ENCODE results near the gene IFFO2. TPM values are rescaled to one million over a fixed set of nuclear protein-coding genes. Genes with fewer than 3 reads are reported as not detected.

Gene IFFO2
- total RNA-seq, 5 donors from 2014 or later (not counting 1 experiment from before 2014, with no cell fraction given), result 36.0 to 76.2 (median 37.7) TPM

GRCh38 chr1:18947570-18947969 lies 8.9 kb downstream of the IFFO2 start:
- ATAC-seq (replicated peaks in 1 of 4), result no peak
- 85% methylated on average over 5 of the region's 9 CpGs for WGBS (ENCODE audit: insufficient coverage)
- no peaks in the 10 kb centered on the region for H3K9me3 ChIP-seq
- H3K4me1 Mint-ChIP-seq, result peaks cover 90 to 92% (median 90%) of the 10 kb centered on the region in 3 donors
- peak overlapping the region in 1 of 2 donors; percentile 44 for H3K4me3 ChIP-seq (ENCODE audit: control insufficient read depth in 1 of 2, extremely low read depth in 1 of 2, low read length in 1 of 2)
- peak overlapping the region; percentile 88 to 90 (median 89) for H3K4me3 Mint-ChIP-seq
- H3K9me3 Mint-ChIP-seq, result no peaks in the 10 kb centered on the region
- peak overlapping the region; percentile 100 for H3K27ac ChIP-seq (ENCODE audit: low read length)
- ChIA-PET CTCF (no interaction called here), POLR2A (interaction anchor here in 1 of 2 donors (0.6 to 1.0 kb wide), 2 partner anchors 20 to 538 kb away, joined by 7 to 9 read pairs; partner anchors contain the start of gene CAPZB)
- H3K36me3 Mint-ChIP-seq, result peaks cover 5% of the 10 kb centered on the region
- H3K27me3 Mint-ChIP-seq, result no peaks in the 10 kb centered on the region
- peak overlapping the region; percentile 99 for H3K27ac Mint-ChIP-seq
- no peaks in the 10 kb centered on the region for H3K27me3 ChIP-seq (replicated peaks in 1 of 2; ENCODE audit: control insufficient read depth in 2 of 2, extremely low read depth in 1 of 2, insufficient read depth in 2 of 2, low read length in 1 of 2)
- H3K4me1 ChIP-seq (ENCODE audit: control insufficient read depth in 1 of 2, extremely low read depth in 1 of 2, insufficient read depth in 2 of 2, low read length in 2 of 2), result peaks cover 55 to 100% of the 10 kb centered on the region in 2 experiments
- no peak for DNase-seq
- H3K36me3 ChIP-seq (ENCODE audit: control insufficient read depth in 2 of 2, extremely low read depth in 1 of 2, insufficient read depth in 1 of 2, low read length in 1 of 2), result peaks cover 0 to 8% of the 10 kb centered on the region in 2 donors

DNA sequence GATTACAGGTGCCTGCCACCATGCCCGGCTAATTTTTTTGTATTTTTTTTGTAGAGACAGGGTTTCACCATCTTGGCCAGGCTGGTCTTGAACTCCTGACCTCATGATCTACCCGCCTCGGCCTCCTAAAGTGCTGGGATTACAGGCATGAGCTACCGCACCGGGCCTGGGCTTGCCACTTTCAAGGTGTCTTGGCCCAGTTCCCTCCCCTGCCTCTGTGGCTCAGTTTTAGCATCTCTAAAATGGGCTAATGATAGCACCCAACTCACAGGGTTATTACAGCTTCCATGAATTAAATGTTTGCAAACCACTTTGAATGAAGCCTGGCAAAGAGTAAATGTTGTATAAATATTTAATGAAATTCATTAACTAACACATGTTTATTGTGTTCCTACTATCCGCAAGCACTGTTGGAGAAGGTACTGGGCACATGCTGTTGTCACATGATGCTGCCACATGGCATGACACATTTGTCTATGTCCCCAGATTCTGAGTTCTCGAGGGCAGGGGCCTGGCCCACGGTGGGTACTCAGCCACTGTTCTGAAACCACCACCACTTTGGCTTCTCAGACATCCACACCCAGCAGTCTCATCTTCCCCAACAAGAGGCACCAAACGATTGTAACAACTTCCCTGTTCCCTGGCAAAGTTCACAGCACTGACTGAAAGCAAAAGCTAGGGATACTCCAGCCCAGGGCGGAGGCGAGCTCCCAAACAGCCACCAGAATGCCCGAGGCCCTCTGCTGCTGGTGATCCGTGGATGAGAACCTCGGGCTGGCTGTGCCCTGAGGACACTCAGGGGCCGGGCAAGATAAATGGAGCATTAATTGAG lies 9.7 kb downstream of the IFFO2 start:
- H3K27ac Mint-ChIP-seq, result peak overlapping the region; percentile 99

DNA sequence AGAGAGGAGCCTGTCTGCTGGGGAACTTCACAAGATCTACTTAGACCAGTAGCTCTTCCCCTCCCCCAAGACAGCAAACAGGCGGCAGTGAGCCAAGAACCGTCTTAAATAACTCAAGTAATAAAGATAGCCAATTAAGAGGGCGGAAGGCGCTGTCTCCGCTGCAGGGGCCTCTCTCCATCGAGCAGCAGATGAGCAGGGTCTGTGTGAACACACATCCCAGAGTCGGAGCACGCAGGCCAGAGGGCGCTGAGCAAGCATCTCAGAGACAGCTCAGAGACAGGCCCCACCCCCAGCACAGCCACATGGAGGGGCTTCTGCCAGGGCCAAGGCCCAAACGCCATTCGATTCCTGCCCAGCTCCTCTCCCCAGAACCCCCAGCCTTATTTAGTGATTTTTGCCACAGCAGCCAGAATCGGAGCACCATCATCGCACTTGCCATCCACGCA lies 11.1 kb downstream of the IFFO2 start:
- Mint-ChIP-seq H3K36me3 (peaks cover 5% of the 10 kb centered on the region), H3K27ac (peak overlapping the region; percentile 80 to 82), H3K9me3 (no peaks in the 10 kb centered on the region), H3K27me3 (no peaks in the 10 kb centered on the region), H3K4me3 (peak overlapping the region in 1 of 3 donors; percentile 45), H3K4me1 (peaks cover 83 to 90% (median 90%) of the 10 kb centered on the region in 3 donors)
- POLR2A ChIA-PET, result no interaction called here
- WGBS (ENCODE audit: insufficient coverage), result 90% methylated on average over 13 of the region's 14 CpGs
- H3K27me3 ChIP-seq (replicated peaks in 1 of 2; ENCODE audit: control insufficient read depth in 2 of 2, extremely low read depth in 1 of 2, insufficient read depth in 2 of 2, low read length in 1 of 2), result no peaks in the 10 kb centered on the region
- peaks cover 37 to 100% of the 10 kb centered on the region in 2 experiments for H3K4me1 ChIP-seq (ENCODE audit: control insufficient read depth in 1 of 2, extremely low read depth in 1 of 2, insufficient read depth in 2 of 2, low read length in 2 of 2)
- ATAC-seq (replicated peaks in 1 of 4) (no peak), DNase-seq (no peak)
- CTCF ChIA-PET, result no interaction called here
- H3K9me3 ChIP-seq, result no peaks in the 10 kb centered on the region
- no peak overlapping the region for H3K4me3 ChIP-seq (ENCODE audit: control insufficient read depth in 1 of 2, extremely low read depth in 1 of 2, low read length in 1 of 2)
- no peak overlapping the region for H3K27ac ChIP-seq (ENCODE audit: low read length)
- peaks cover 0 to 8% of the 10 kb centered on the region in 2 donors for H3K36me3 ChIP-seq (ENCODE audit: control insufficient read depth in 2 of 2, extremely low read depth in 1 of 2, insufficient read depth in 1 of 2, low read length in 1 of 2)

More for the DNA sequence above, 9.7 kb downstream of the IFFO2 start:
- H3K4me1 ChIP-seq (ENCODE audit: control insufficient read depth in 1 of 2, extremely low read depth in 1 of 2, insufficient read depth in 2 of 2, low read length in 2 of 2), result peaks cover 50 to 100% of the 10 kb centered on the region in 2 experiments
- H3K27me3 Mint-ChIP-seq, result no peaks in the 10 kb centered on the region
- no peaks in the 10 kb centered on the region for H3K27me3 ChIP-seq (replicated peaks in 1 of 2; ENCODE audit: control insufficient read depth in 2 of 2, extremely low read depth in 1 of 2, insufficient read depth in 2 of 2, low read length in 1 of 2)
- H3K9me3 ChIP-seq, result no peaks in the 10 kb centered on the region
- H3K9me3 Mint-ChIP-seq, result no peaks in the 10 kb centered on the region
- H3K36me3 Mint-ChIP-seq, result peaks cover 5% of the 10 kb centered on the region
- ATAC-seq (replicated peaks in 1 of 4), result no peak
- H3K4me1 Mint-ChIP-seq, result peaks cover 82 to 90% (median 90%) of the 10 kb centered on the region in 3 donors
- H3K4me3 ChIP-seq (ENCODE audit: control insufficient read depth in 1 of 2, extremely low read depth in 1 of 2, low read length in 1 of 2), result no peak overlapping the region
- H3K4me3 Mint-ChIP-seq, result peak overlapping the region; percentile 88 to 90 (median 89)
- ChIA-PET POLR2A (interaction anchor here in 1 of 2 donors (0.6 to 0.8 kb wide), 2 partner anchors 8 to 335 kb away, joined by 3 read pairs; no protein-coding TSS in a partner anchor), CTCF (no interaction called here)
- peak overlapping the region; percentile 100 for H3K27ac ChIP-seq (ENCODE audit: low read length)
- WGBS (ENCODE audit: insufficient coverage), result 82% methylated on average over 11 of the region's 15 CpGs
- H3K36me3 ChIP-seq (ENCODE audit: control insufficient read depth in 2 of 2, extremely low read depth in 1 of 2, insufficient read depth in 1 of 2, low read length in 1 of 2), result peaks cover 0 to 8% of the 10 kb centered on the region in 2 donors
- no peak for DNase-seq

DNA sequence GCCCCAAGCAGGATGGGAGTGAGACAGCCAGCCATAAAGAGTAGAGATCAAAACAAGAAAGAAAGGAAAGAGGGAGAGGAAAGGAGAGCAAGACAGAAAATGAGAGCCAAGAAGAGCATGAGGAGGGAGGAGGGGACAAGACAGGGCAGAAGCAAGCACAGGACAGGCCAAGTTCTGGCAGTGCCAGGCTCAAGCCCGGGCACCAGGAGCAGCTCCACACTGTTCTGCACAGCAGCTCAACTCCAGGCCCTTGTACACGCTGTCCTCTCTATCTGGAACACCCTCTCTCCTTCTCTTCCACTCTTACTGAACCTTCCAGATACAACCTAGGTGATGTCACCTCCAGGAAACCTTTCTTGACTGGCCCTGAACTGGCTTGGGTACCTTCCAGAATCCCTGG lies 11.7 kb downstream of the IFFO2 start:
- ATAC-seq (replicated peaks in 1 of 4), result no peak
- peaks cover 32 to 100% of the 10 kb centered on the region in 2 experiments for H3K4me1 ChIP-seq (ENCODE audit: control insufficient read depth in 1 of 2, extremely low read depth in 1 of 2, insufficient read depth in 2 of 2, low read length in 2 of 2)
- H3K9me3 ChIP-seq, result no peaks in the 10 kb centered on the region
- H3K4me3 Mint-ChIP-seq, result peak overlapping the region in 1 of 3 donors; percentile 45
- H3K27ac Mint-ChIP-seq, result peak overlapping the region; percentile 80 to 85
- H3K27ac ChIP-seq (ENCODE audit: low read length), result no peak overlapping the region
- peaks cover 0 to 8% of the 10 kb centered on the region in 2 donors for H3K36me3 ChIP-seq (ENCODE audit: control insufficient read depth in 2 of 2, extremely low read depth in 1 of 2, insufficient read depth in 1 of 2, low read length in 1 of 2)
- no peaks in the 10 kb centered on the region for H3K27me3 Mint-ChIP-seq
- peaks cover 83 to 90% (median 90%) of the 10 kb centered on the region in 3 donors for H3K4me1 Mint-ChIP-seq
- no peak for DNase-seq
- H3K4me3 ChIP-seq (ENCODE audit: control insufficient read depth in 1 of 2, extremely low read depth in 1 of 2, low read length in 1 of 2), result no peak overlapping the region
- 85% methylated on average over 2 of the region's 2 CpGs for WGBS (ENCODE audit: insufficient coverage)
- ChIA-PET CTCF (interaction anchor here in 1 of 2 donors (0.6 kb wide), 1 partner anchor 158 kb away, joined by 4 read pairs; no protein-coding TSS in a partner anchor), POLR2A (interaction anchor here in 1 of 2 donors (1.0 kb wide), 1 partner anchor 16 kb away, joined by 3 read pairs; no protein-coding TSS in a partner anchor)
- no peaks in the 10 kb centered on the region for H3K9me3 Mint-ChIP-seq
- no peaks in the 10 kb centered on the region for H3K27me3 ChIP-seq (replicated peaks in 1 of 2; ENCODE audit: control insufficient read depth in 2 of 2, extremely low read depth in 1 of 2, insufficient read depth in 2 of 2, low read length in 1 of 2)
- peaks cover 5% of the 10 kb centered on the region for H3K36me3 Mint-ChIP-seq

DNA sequence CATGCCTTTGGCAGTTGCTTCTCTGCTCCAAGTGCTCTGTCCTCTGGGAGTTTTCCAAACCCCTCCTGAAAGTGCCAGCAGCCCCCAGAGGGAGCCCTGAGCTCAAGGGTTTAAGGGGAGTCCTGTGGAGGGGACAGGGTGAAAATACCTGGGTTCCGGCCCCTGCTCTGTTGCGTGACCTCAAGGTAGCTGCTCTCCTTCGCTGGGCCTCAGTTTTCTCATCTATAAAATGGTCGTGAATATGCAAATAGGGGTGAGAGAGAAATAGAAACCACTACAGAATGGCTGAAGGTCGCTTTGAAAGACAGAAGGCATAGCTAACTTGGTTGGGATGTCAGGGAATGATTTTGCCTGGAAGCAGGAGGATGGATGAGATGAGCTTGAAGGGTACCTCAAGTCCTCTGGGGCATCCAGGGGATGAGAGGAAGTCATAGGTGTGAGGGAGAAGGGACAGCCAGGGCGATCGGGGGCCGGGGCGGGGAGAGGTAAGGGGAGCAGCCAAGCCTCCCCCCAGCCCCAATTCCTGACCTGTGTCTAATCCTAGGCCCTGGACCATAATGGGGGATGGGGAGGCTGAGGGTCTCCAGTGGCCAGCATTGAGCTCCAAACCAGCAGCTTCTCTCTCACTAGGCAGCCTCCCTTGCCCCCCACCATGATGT lies 12.4 kb downstream of the IFFO2 start:
- POLR2A ChIA-PET, result interaction anchor here in 1 of 2 donors (1.0 kb wide), 1 partner anchor 16 kb away, joined by 3 read pairs; no protein-coding TSS in a partner anchor
- Histone ChIP-seq H3K4me3 (ENCODE audit: control insufficient read depth in 1 of 2, extremely low read depth in 1 of 2, low read length in 1 of 2) (no peak overlapping the region), H3K9me3 (no peaks in the 10 kb centered on the region), H3K27me3 (replicated peaks in 1 of 2; ENCODE audit: control insufficient read depth in 2 of 2, extremely low read depth in 1 of 2, insufficient read depth in 2 of 2, low read length in 1 of 2) (no peaks in the 10 kb centered on the region), H3K4me1 (ENCODE audit: control insufficient read depth in 1 of 2, extremely low read depth in 1 of 2, insufficient read depth in 2 of 2, low read length in 2 of 2) (peaks cover 24 to 100% of the 10 kb centered on the region in 2 experiments), H3K27ac (ENCODE audit: low read length) (no peak overlapping the region), H3K36me3 (ENCODE audit: control insufficient read depth in 2 of 2, extremely low read depth in 1 of 2, insufficient read depth in 1 of 2, low read length in 1 of 2) (peaks cover 0 to 8% of the 10 kb centered on the region in 2 donors)
- H3K4me3 Mint-ChIP-seq, result peak overlapping the region in 1 of 3 donors; percentile 49
- DNase-seq (no peak), ATAC-seq (replicated peaks in 1 of 4) (no peak)
- peak overlapping the region; percentile 71 to 74 for H3K27ac Mint-ChIP-seq
- peaks cover 5% of the 10 kb centered on the region for H3K36me3 Mint-ChIP-seq
- no peaks in the 10 kb centered on the region for H3K27me3 Mint-ChIP-seq
- peaks cover 83 to 90% (median 88%) of the 10 kb centered on the region in 3 donors for H3K4me1 Mint-ChIP-seq
- WGBS (ENCODE audit: insufficient coverage), result 92% methylated on average over 5 of the region's 9 CpGs
- CTCF ChIA-PET, result interaction anchor here in 1 of 2 donors (0.6 kb wide), 1 partner anchor 158 kb away, joined by 4 read pairs; no protein-coding TSS in a partner anchor
- no peaks in the 10 kb centered on the region for H3K9me3 Mint-ChIP-seq

GRCh38 chr1:18943162-18943561 lies 13.3 kb downstream of the IFFO2 start:
- WGBS (ENCODE audit: insufficient coverage), result 100% methylated on average over 1 of the region's 4 CpGs
- no peak for ATAC-seq (replicated peaks in 1 of 4)
- H3K4me1 ChIP-seq (ENCODE audit: control insufficient read depth in 1 of 2, extremely low read depth in 1 of 2, insufficient read depth in 2 of 2, low read length in 2 of 2), result peaks cover 18 to 100% of the 10 kb centered on the region in 2 experiments
- H3K27me3 Mint-ChIP-seq, result no peaks in the 10 kb centered on the region
- POLR2A ChIA-PET, result no interaction called here
- no peaks in the 10 kb centered on the region for H3K27me3 ChIP-seq (replicated peaks in 1 of 2; ENCODE audit: control insufficient read depth in 2 of 2, extremely low read depth in 1 of 2, insufficient read depth in 2 of 2, low read length in 1 of 2)
- peaks cover 5% of the 10 kb centered on the region for H3K36me3 Mint-ChIP-seq
- H3K36me3 ChIP-seq (ENCODE audit: control insufficient read depth in 2 of 2, extremely low read depth in 1 of 2, insufficient read depth in 1 of 2, low read length in 1 of 2), result peaks cover 0 to 8% of the 10 kb centered on the region in 2 donors
- H3K27ac Mint-ChIP-seq, result peak overlapping the region in 1 of 2 donors; percentile 71
- H3K9me3 ChIP-seq, result no peaks in the 10 kb centered on the region
- H3K4me3 ChIP-seq (ENCODE audit: control insufficient read depth in 1 of 2, extremely low read depth in 1 of 2, low read length in 1 of 2), result no peak overlapping the region
- H3K4me1 Mint-ChIP-seq, result peaks cover 76 to 88% (median 82%) of the 10 kb centered on the region in 3 donors
- no peak for DNase-seq
- H3K4me3 Mint-ChIP-seq, result no peak overlapping the region
- H3K9me3 Mint-ChIP-seq, result no peaks in the 10 kb centered on the region
- CTCF ChIA-PET, result no interaction called here
- no peak overlapping the region for H3K27ac ChIP-seq (ENCODE audit: low read length)
